ENCODE data around the gene RNF225. TPM values are rescaled to one million over a fixed set of nuclear protein-coding genes. Genes with fewer than 3 reads are reported as not detected.

The RNF225 gene
- total and polyA plus RNA-seq, 9 of the 15 experiments (the other 6 are each of a cell fraction or from before 2014, with no cell fraction given): 0.33 TPM; not detected in 8

GRCh38 chr19:58362272-58362994, 33.0 kb upstream of the RNF225 start, which contains the start of gene ZNF497 (continued):
- TF ChIP-seq SMARCA5 (IDR thresholded peaks at IDR 0.05) (peak; percentile 11; the same call in 1 of the 2 replicates), C11orf30 (IDR thresholded peaks at IDR 0.05; ENCODE audit: low read depth) (peak; percentile 93), OTX1 (CRISPR knock-in tag; IDR thresholded peaks at IDR 0.05) (no peak; the same call in 1 of the 2 replicates), CBFB (CRISPR knock-in tag; IDR thresholded peaks at IDR 0.05) (no peak), ZBTB17 (CRISPR knock-in tag; IDR thresholded peaks at IDR 0.05) (0 out of 2 replicates have a peak, but pooled peaks have one; percentile 20), CBX2 (IDR thresholded peaks at IDR 0.05; ENCODE audit: insufficient read depth, low read length, poor library complexity, severe bottlenecking) (no peak), NR2C2 (CRISPR knock-in tag; IDR thresholded peaks at IDR 0.05) (no peak), NR2C2 (tag; IDR thresholded peaks at IDR 0.05) (peak; percentile 87), ZNF639 (CRISPR knock-in tag; conservative IDR thresholded peaks at IDR 0.05 in 1 of 2, IDR thresholded peaks at IDR 0.05 in 1 of 2) (peak in 1 of 2 experiments; percentile 87; a peak in 2 of 4 replicates), ESRRB (CRISPR knock-in tag; IDR thresholded peaks at IDR 0.05; ENCODE audit: borderline replicate concordance) (no peak), HNRNPH1 (optimal IDR thresholded peaks at IDR 0.05; ENCODE audit: low read depth, low read length) (no peak), POLR2G (IDR thresholded peaks at IDR 0.05; ENCODE audit: low read depth, low read length) (peak; percentile 96), LCOR (CRISPR knock-in tag; IDR thresholded peaks at IDR 0.05) (peak; percentile 10; the same call in 1 of the 2 replicates), EP400 (IDR thresholded peaks at IDR 0.05) (peak; percentile 96), FIP1L1 (IDR thresholded peaks at IDR 0.05; ENCODE audit: low read depth, low read length, poor library complexity, severe bottlenecking) (peak; percentile 70)
- TF ChIP-seq, protein P1, sequence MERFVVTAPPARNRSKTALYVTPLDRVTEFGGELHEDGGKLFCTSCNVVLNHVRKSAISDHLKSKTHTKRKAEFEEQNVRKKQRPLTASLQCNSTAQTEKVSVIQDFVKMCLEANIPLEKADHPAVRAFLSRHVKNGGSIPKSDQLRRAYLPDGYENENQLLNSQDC (CRISPR knock-in tag; IDR thresholded peaks at IDR 0.05): no peak
- TF ChIP-seq, protein P2, sequence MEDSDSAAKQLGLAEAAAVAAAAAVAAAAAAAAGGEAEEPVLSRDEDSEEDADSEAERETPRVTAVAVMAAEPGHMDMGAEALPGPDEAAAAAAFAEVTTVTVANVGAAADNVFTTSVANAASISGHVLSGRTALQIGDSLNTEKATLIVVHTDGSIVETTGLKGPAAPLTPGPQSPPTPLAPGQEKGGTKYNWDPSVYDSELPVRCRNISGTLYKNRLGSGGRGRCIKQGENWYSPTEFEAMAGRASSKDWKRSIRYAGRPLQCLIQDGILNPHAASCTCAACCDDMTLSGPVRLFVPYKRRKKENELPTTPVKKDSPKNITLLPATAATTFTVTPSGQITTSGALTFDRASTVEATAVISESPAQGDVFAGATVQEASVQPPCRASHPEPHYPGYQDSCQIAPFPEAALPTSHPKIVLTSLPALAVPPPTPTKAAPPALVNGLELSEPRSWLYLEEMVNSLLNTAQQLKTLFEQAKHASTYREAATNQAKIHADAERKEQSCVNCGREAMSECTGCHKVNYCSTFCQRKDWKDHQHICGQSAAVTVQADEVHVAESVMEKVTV (CRISPR knock-in tag; IDR thresholded peaks at IDR 0.05): peak; percentile 9; the same call in 1 of the 2 replicates
- TF ChIP-seq, protein P3, sequence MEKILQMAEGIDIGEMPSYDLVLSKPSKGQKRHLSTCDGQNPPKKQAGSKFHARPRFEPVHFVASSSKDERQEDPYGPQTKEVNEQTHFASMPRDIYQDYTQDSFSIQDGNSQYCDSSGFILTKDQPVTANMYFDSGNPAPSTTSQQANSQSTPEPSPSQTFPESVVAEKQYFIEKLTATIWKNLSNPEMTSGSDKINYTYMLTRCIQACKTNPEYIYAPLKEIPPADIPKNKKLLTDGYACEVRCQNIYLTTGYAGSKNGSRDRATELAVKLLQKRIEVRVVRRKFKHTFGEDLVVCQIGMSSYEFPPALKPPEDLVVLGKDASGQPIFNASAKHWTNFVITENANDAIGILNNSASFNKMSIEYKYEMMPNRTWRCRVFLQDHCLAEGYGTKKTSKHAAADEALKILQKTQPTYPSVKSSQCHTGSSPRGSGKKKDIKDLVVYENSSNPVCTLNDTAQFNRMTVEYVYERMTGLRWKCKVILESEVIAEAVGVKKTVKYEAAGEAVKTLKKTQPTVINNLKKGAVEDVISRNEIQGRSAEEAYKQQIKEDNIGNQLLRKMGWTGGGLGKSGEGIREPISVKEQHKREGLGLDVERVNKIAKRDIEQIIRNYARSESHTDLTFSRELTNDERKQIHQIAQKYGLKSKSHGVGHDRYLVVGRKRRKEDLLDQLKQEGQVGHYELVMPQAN (IDR thresholded peaks at IDR 0.05; ENCODE audit: borderline replicate concordance): peak; percentile 98
- TF ChIP-seq, protein P4, sequence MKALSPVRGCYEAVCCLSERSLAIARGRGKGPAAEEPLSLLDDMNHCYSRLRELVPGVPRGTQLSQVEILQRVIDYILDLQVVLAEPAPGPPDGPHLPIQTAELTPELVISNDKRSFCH (CRISPR knock-in tag; IDR thresholded peaks at IDR 0.05): no peak
- TF ChIP-seq, protein P4 (tag; IDR thresholded peaks at IDR 0.05): peak; percentile 67; the same call in 1 of the 2 replicates
